22Rv1 (cell line): ENCODE data around the gene CD200R1.

Source experiments
- CTCF ChIP-seq: fragments of 450-650 bp; IDR thresholded peaks from 2 replicates; pipeline ENCODE4 v1.5.1; 2017; ENCODE audit warnings: mild to moderate bottlenecking
- ZFX ChIP-seq: fragments of 450-650 bp; IDR thresholded peaks from 2 replicates; pipeline ENCODE4 v1.6.1; 2017; ENCODE audit warnings: antibody characterized with exemption, borderline replicate concordance

DNA sequence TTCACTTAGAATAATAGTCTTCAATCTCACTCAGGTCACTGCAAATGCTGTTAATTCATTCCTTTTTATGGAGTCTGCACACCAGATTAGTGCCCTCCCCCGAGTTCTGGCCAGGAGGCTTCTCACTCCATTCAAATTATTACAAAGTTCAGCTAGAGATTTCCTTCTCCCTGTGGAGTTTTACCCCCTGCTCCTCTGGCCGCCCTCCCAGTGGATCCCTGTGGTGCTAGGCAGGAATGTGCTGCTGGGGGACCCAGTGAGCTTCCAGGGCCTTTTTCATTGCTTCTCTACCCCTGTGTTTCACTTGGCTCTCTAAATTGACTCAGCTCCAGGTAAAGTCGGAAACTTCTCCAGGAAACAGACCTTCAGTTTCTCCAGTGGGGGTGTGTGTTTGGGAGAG, 85.5 kb downstream of the CD200R1 start:
- no peak for TF ChIP-seq CTCF
- TF ChIP-seq ZFX: no peak
